DND-41 (cell line): Measurements from ENCODE around the gene FAM120A.
"Not testable (repeated sequence)": the region's sequence is repeated elsewhere in the genome, so short reads cannot be mapped to it uniquely, and the experiment has no call there.

Source experiments
- ATAC-seq: fragments of 200-7000 bp; cut with Tn5 transposase; 3 replicates; pipeline ENCODE4 v1.9.1; 2021; ENCODE audit warnings: low read depth; ENCODE audit not compliant: insufficient read depth
- DNase-seq: peaks from one replicate; pipeline ENCODE4 v3.0.0-alpha.2; 2020
- H2AFZ ChIP-seq: 2 replicates; pipeline ENCODE4 v1.6.0; 2012; ENCODE audit warnings: low read depth, low read length
- H3K27ac ChIP-seq: 2 replicates; pipeline ENCODE4 v1.5.1; 2012; ENCODE audit warnings: low read length, inconsistent platforms
- H3K27me3 ChIP-seq: fragments of 200-600 bp; sonication (generic); 2 replicates; pipeline ENCODE4 v1.6.0; 2012; ENCODE audit warnings: low read length, mild to moderate bottlenecking, inconsistent platforms; ENCODE audit not compliant: insufficient read depth, poor library complexity
- H3K36me3 ChIP-seq: 2 replicates; pipeline ENCODE4 v1.5.1; 2012; ENCODE audit warnings: low read length, inconsistent platforms; ENCODE audit not compliant: insufficient read depth
- H3K4me1 ChIP-seq: 2 replicates; pipeline ENCODE4 v1.5.1; 2012; ENCODE audit warnings: mild to moderate bottlenecking, low read length; ENCODE audit not compliant: insufficient read depth
- H3K4me2 ChIP-seq: 2 replicates; pipeline ENCODE4 v1.6.0; 2012; ENCODE audit warnings: mild to moderate bottlenecking, moderate library complexity, low read length, inconsistent platforms; ENCODE audit not compliant: insufficient read depth
- H3K4me3 ChIP-seq, 2 experiments: fragments of 200-600 bp in 1 of 2; shearing (Covaris generic) in 1 of 2; 2 replicates each; pipeline ENCODE4 v1.5.1; 2012 to 2016; ENCODE audit warnings: inconsistent platforms in 2 of 2, low read length in 2 of 2, mild to moderate bottlenecking in 2 of 2, low read depth in 1 of 2, moderate library complexity in 1 of 2
- H3K79me2 ChIP-seq: 2 replicates; pipeline ENCODE4 v1.6.0; 2012; ENCODE audit warnings: low read length, inconsistent platforms; ENCODE audit not compliant: insufficient read depth
- H3K9ac ChIP-seq: 2 replicates; pipeline ENCODE4 v1.6.0; 2012; ENCODE audit warnings: low read depth, mild to moderate bottlenecking, inconsistent platforms, low read length, moderate library complexity
- H3K9me3 ChIP-seq: 2 replicates; pipeline ENCODE4 v1.5.1; 2012; ENCODE audit warnings: low read length, moderate library complexity, mild to moderate bottlenecking, inconsistent platforms; ENCODE audit not compliant: insufficient read depth, severe bottlenecking
- H4K20me1 ChIP-seq: 2 replicates; pipeline ENCODE4 v1.6.0; 2012; ENCODE audit warnings: low read length; ENCODE audit not compliant: insufficient read depth
- CTCF ChIP-seq: IDR thresholded peaks from 2 replicates; pipeline ENCODE4 v1.5.1; 2012; ENCODE audit warnings: borderline replicate concordance, low read length, moderate library complexity, mild to moderate bottlenecking; ENCODE audit not compliant: poor library complexity, severe bottlenecking; ENCODE audit errors: extremely low read depth
- EZH2 ChIP-seq: IDR thresholded peaks from 3 replicates; pipeline ENCODE4 v1.6.1; 2012; ENCODE audit warnings: borderline replicate concordance, low read depth, mild to moderate bottlenecking, moderate library complexity, low read length, inconsistent platforms; ENCODE audit not compliant: severe bottlenecking

FAM120A gene

GRCh38 chr9:93436655-93437407 is 14.7 kb upstream of the FAM120A start:
- Histone ChIP-seq H3K4me1 (no peaks in the 10 kb centered on the region), H3K27me3 (no peaks in the 10 kb centered on the region), H3K27ac (no peak overlapping the region), H3K4me3 (no peak overlapping the region), H3K79me2 (no peaks in the 10 kb centered on the region), H3K4me2 (no peak overlapping the region), H3K9ac (no peak overlapping the region), H4K20me1 (no peaks in the 10 kb centered on the region), H2AFZ (no peak overlapping the region), H3K36me3 (no peaks in the 10 kb centered on the region), H3K9me3 (no peaks in the 10 kb centered on the region)
- ATAC-seq, result no peak
- DNase-seq, result no peak
- no peak for TF ChIP-seq CTCF
- TF ChIP-seq EZH2, result no peak

GRCh38 chr9:93437996-93438395 is 13.5 kb upstream of the FAM120A start:
- H3K79me2 ChIP-seq, result no peaks in the 10 kb centered on the region
- H4K20me1 ChIP-seq, result no peaks in the 10 kb centered on the region
- TF ChIP-seq CTCF (no peak), EZH2 (no peak)
- H3K36me3 ChIP-seq, result no peaks in the 10 kb centered on the region
- H3K4me2 ChIP-seq, result no peak overlapping the region
- no peaks in the 10 kb centered on the region for H3K4me1 ChIP-seq
- no peaks in the 10 kb centered on the region for H3K27me3 ChIP-seq
- H3K9me3 ChIP-seq, result no peaks in the 10 kb centered on the region
- no peak overlapping the region for H3K27ac ChIP-seq
- ATAC-seq (no peak), DNase-seq (no peak)
- no peak overlapping the region for H2AFZ ChIP-seq
- no peak overlapping the region for H3K9ac ChIP-seq
- H3K4me3 ChIP-seq, result no peak overlapping the region

- H2AFZ ChIP-seq, H3K9me3 ChIP-seq, H3K79me2 ChIP-seq, H3K4me2 ChIP-seq, H3K9ac ChIP-seq, DNase-seq, H3K27me3 ChIP-seq, H3K4me1 ChIP-seq, H4K20me1 ChIP-seq, H3K36me3 ChIP-seq, ATAC-seq, H3K27ac ChIP-seq, H3K4me3 ChIP-seq: not testable (repeated sequence)
Observed at GRCh38 chr9:93439301-93439700, 12.2 kb upstream of the FAM120A start.

GRCh38 chr9:93440896-93441580 is 10.4 kb upstream of the FAM120A start:
- Histone ChIP-seq H3K9ac (no peak overlapping the region), H3K4me1 (no peaks in the 10 kb centered on the region), H2AFZ (no peak overlapping the region), H3K36me3 (peaks cover 3% of the 10 kb centered on the region; the same call in 1 of the 2 replicates), H3K4me2 (no peak overlapping the region), H3K4me3 (no peak overlapping the region), H3K27ac (no peak overlapping the region), H3K9me3 (no peaks in the 10 kb centered on the region), H3K79me2 (no peaks in the 10 kb centered on the region), H4K20me1 (no peaks in the 10 kb centered on the region), H3K27me3 (no peaks in the 10 kb centered on the region)
- TF ChIP-seq CTCF, result no peak
- no peak for TF ChIP-seq EZH2
- ATAC-seq, result no peak
- DNase-seq, result no peak
